Measurements from ENCODE around the gene GRB2.

Gene GRB2

GRCh38 chr17:75339971-75340370, 65.5 kb downstream of the GRB2 start:
- DNase-seq (ENCODE audit: low read depth, low spot score), result no peak
- no peak for TF ChIP-seq CTCF (IDR thresholded peaks at IDR 0.05; ENCODE audit: low read depth, low read length)
- in situ Hi-C loops (cut with HindIII; ENCODE audit: low sequenced_read_pairs), result no loop called here
- no peak overlapping the region for H3K4me3 ChIP-seq (ENCODE audit: low read depth, low read length)

GRCh38 chr17:75338335-75338734, 67.1 kb downstream of the GRB2 start:
- no peak for DNase-seq (ENCODE audit: low read depth, low spot score)
- H3K4me3 ChIP-seq (ENCODE audit: low read depth, low read length), result no peak overlapping the region
- in situ Hi-C loops (cut with HindIII; ENCODE audit: low sequenced_read_pairs), result no loop called here
- TF ChIP-seq CTCF (IDR thresholded peaks at IDR 0.05; ENCODE audit: low read depth, low read length), result no peak

- in situ Hi-C loops (cut with HindIII; ENCODE audit: low sequenced_read_pairs), result no loop called here
- no peak for DNase-seq (ENCODE audit: low read depth, low spot score)
- H3K4me3 ChIP-seq (ENCODE audit: low read depth, low read length), result no peak overlapping the region
- TF ChIP-seq CTCF (IDR thresholded peaks at IDR 0.05; ENCODE audit: low read depth, low read length), result no peak
Observed at GRCh38 chr17:75335315-75335714, 70.2 kb downstream of the GRB2 start.

- in situ Hi-C loops (cut with HindIII; ENCODE audit: low sequenced_read_pairs), result no loop called here
- H3K4me3 ChIP-seq (ENCODE audit: low read depth, low read length), result no peak overlapping the region
- no peak for DNase-seq (ENCODE audit: low read depth, low spot score)
- no peak for TF ChIP-seq CTCF (IDR thresholded peaks at IDR 0.05; ENCODE audit: low read depth, low read length)
Observed at GRCh38 chr17:75334723-75335122, 70.8 kb downstream of the GRB2 start.

GRCh38 chr17:75331671-75332070, 73.8 kb downstream of the GRB2 start:
- no peak for DNase-seq (ENCODE audit: low read depth, low spot score)
- in situ Hi-C loops (cut with HindIII; ENCODE audit: low sequenced_read_pairs), result no loop called here
- no peak for TF ChIP-seq CTCF (IDR thresholded peaks at IDR 0.05; ENCODE audit: low read depth, low read length)
- H3K4me3 ChIP-seq (ENCODE audit: low read depth, low read length), result no peak overlapping the region

- DNase-seq (ENCODE audit: low read depth, low spot score), result no peak
- in situ Hi-C loops (cut with HindIII; ENCODE audit: low sequenced_read_pairs), result no loop called here
- no peak overlapping the region for H3K4me3 ChIP-seq (ENCODE audit: low read depth, low read length)
- TF ChIP-seq CTCF (IDR thresholded peaks at IDR 0.05; ENCODE audit: low read depth, low read length), result no peak
Observed at GRCh38 chr17:75327757-75328156, 77.7 kb downstream of the GRB2 start.

Measured in astrocyte of the spinal cord (primary cell).